GM23338 (cell line): Measurements from ENCODE around the gene FLOT1. TPM values are rescaled to one million over a fixed set of nuclear protein-coding genes. Genes with fewer than 3 reads are reported as not detected.

Source experiments
- ATAC-seq: fragments of 200-7000 bp; cut with Tn5 transposase; 3 replicates; pipeline ENCODE4 v1.9.1; 2020
- DNase-seq: peaks from one replicate; pipeline ENCODE4 v3.0.0-alpha.2; 2015; ENCODE audit warnings: low spot score
- H2AFZ ChIP-seq: fragments of 200-600 bp; sonication (generic); 2 replicates; pipeline ENCODE4 v1.8.0; 2016; ENCODE audit warnings: antibody characterized with exemption, mild to moderate bottlenecking, moderate library complexity
- H3F3A ChIP-seq: fragments of 200-600 bp; sonication (generic); replicated peaks from 2 replicates; pipeline ENCODE4 v1.8.0; 2017; ENCODE audit warnings: antibody characterized with exemption, mixed run types, low read depth
- H3K27ac ChIP-seq: fragments of 200-600 bp; sonication (generic); 2 replicates; pipeline ENCODE4 v1.6.1; 2016; ENCODE audit warnings: low read depth
- H3K27me3 ChIP-seq: fragments of 200-600 bp; sonication (generic); 2 replicates; pipeline ENCODE4 v1.8.0; 2016; ENCODE audit warnings: mild to moderate bottlenecking, mixed run types, moderate library complexity; ENCODE audit not compliant: insufficient read depth
- H3K36me3 ChIP-seq: fragments of 200-600 bp; sonication (generic); 2 replicates; pipeline ENCODE4 v1.8.0; 2016; ENCODE audit warnings: mild to moderate bottlenecking; ENCODE audit not compliant: insufficient read depth
- H3K4me1 ChIP-seq: fragments of 200-600 bp; sonication (generic); 2 replicates; pipeline ENCODE4 v1.8.0; 2016; ENCODE audit warnings: mild to moderate bottlenecking, moderate library complexity; ENCODE audit not compliant: insufficient read depth
- H3K4me2 ChIP-seq: fragments of 200-600 bp; sonication (generic); 2 replicates; pipeline ENCODE4 v1.7.1; 2017; ENCODE audit warnings: mixed run types
- H3K4me3 ChIP-seq: fragments of 200-600 bp; sonication (generic); 2 replicates; pipeline ENCODE4 v1.6.1; 2016; ENCODE audit warnings: mixed run types
- H3K79me2 ChIP-seq: fragments of 200-600 bp; sonication (generic); replicated peaks from 2 replicates; pipeline ENCODE4 v1.8.0; 2017; ENCODE audit warnings: mild to moderate bottlenecking; ENCODE audit not compliant: insufficient read depth
- H3K9me2 ChIP-seq: fragments of 200-600 bp; sonication (generic); 2 replicates; pipeline ENCODE4 v1.8.0; 2017; ENCODE audit not compliant: insufficient read depth
- H4K20me1 ChIP-seq: fragments of 200-600 bp; sonication (generic); replicated peaks from 2 replicates; pipeline ENCODE4 v1.8.0; 2017; ENCODE audit warnings: mild to moderate bottlenecking; ENCODE audit not compliant: insufficient read depth
- H3K27ac Mint-ChIP-seq: 2 replicates; pipeline ENCODE4 v1.8.0; 2020; ENCODE audit warnings: inconsistent platforms, mild to moderate bottlenecking, moderate library complexity, mixed read lengths
- H3K27me3 Mint-ChIP-seq: 3 replicates; pipeline ENCODE4 v1.8.0; 2022; ENCODE audit warnings: low read depth, mild to moderate bottlenecking, moderate library complexity, mixed read lengths, inconsistent platforms; ENCODE audit not compliant: insufficient read depth, poor library complexity
- H3K36me3 Mint-ChIP-seq: 3 replicates; pipeline ENCODE4 v1.8.0; 2021; ENCODE audit warnings: low read depth, mild to moderate bottlenecking, inconsistent platforms, moderate library complexity, mixed read lengths
- H3K4me1 Mint-ChIP-seq: 3 replicates; pipeline ENCODE4 v1.8.0; 2020; ENCODE audit warnings: mild to moderate bottlenecking, inconsistent platforms, mixed read lengths
- H3K4me3 Mint-ChIP-seq: 3 replicates; pipeline ENCODE4 v1.8.0; 2021; ENCODE audit warnings: moderate library complexity, mild to moderate bottlenecking, inconsistent platforms, mixed read lengths
- H3K9me3 Mint-ChIP-seq: 3 replicates; pipeline ENCODE4 v1.8.0; 2020; ENCODE audit warnings: moderate library complexity, mild to moderate bottlenecking, inconsistent platforms, mixed read lengths
- CREB1 ChIP-seq: fragments of 250-450 bp; sonication (Bioruptor Pico); IDR thresholded peaks from 2 replicates; pipeline ENCODE4 v1.5.0; 2020; ENCODE audit warnings: low read depth, mild to moderate bottlenecking, moderate library complexity
- EZH2phosphoT487 ChIP-seq: fragments of 200-600 bp; sonication (generic); IDR thresholded peaks from one replicate; pipeline ENCODE4 v1.8.1; 2018; ENCODE audit warnings: antibody characterized with exemption; ENCODE audit not compliant: unreplicated experiment
- JUNB ChIP-seq: IDR thresholded peaks from one replicate; pipeline ENCODE4 v1.6.1; 2016; ENCODE audit warnings: antibody characterized with exemption; ENCODE audit not compliant: unreplicated experiment
- NANOG ChIP-seq: IDR thresholded peaks from 2 replicates; pipeline ENCODE4 v1.6.1; 2016; ENCODE audit warnings: antibody characterized with exemption, borderline replicate concordance
- POLR2AphosphoS5 ChIP-seq: IDR thresholded peaks from 2 replicates; pipeline ENCODE4 v1.6.1; 2016; ENCODE audit warnings: antibody characterized with exemption, low read depth
- STAT1 ChIP-seq: IDR thresholded peaks from one replicate; pipeline ENCODE4 v1.6.1; 2016; ENCODE audit warnings: antibody characterized with exemption; ENCODE audit not compliant: unreplicated experiment
- ZNF331 ChIP-seq: fragments of 250-450 bp; sonication (Bioruptor Pico); IDR thresholded peaks from 2 replicates; pipeline ENCODE4 v1.5.0; 2020; ENCODE audit warnings: low read depth, mild to moderate bottlenecking, moderate library complexity
- polyA plus RNA-seq: library from polyadenylated mRNA; unstranded; fragments of >200 nt; fragmentation: Nextera tagmentation; extraction: Ambion mirVana; gene quantifications from 2 replicates; pipeline ENCODE4 v1.2.1, GENCODE V29; 2016
- total RNA-seq: library from RNA; depleted of rRNA; stranded (reverse); fragments of >200 nt; shearing (Covaris generic); gene quantifications from 2 replicates; pipeline ENCODE4 v1.2.3, GENCODE V29; 2014
- TF ChIP-seq, protein P1 (sequence below), 2 experiments: fragments of 200-600 bp in 1 of 2; sonication (generic) in 1 of 2; conservative IDR thresholded peaks; 2 replicates each; pipeline versions ENCODE4 v1.5.1 to v1.6.1; 2016 to 2017; ENCODE audit warnings: antibody characterized with exemption in 2 of 2, low read depth in 2 of 2, mild to moderate bottlenecking in 2 of 2, moderate library complexity in 1 of 2
- TF ChIP-seq, protein P2 (sequence below): IDR thresholded peaks from 2 replicates; pipeline ENCODE4 v1.6.1; 2016; ENCODE audit warnings: antibody characterized with exemption
- TF ChIP-seq, protein P3 (sequence below): IDR thresholded peaks from one replicate; pipeline ENCODE4 v1.6.1; 2018; ENCODE audit warnings: antibody characterized with exemption; ENCODE audit not compliant: unreplicated experiment
- TF ChIP-seq, protein P4 (sequence below): fragments of 250-450 bp; sonication (Bioruptor Pico); IDR thresholded peaks from 2 replicates; pipeline ENCODE4 v1.5.0; 2020; ENCODE audit warnings: mild to moderate bottlenecking, moderate library complexity

Gene FLOT1
- total and polyA plus RNA-seq, 2 experiments from 2014 or later, result 72.2 to 94.5 TPM

DNA sequence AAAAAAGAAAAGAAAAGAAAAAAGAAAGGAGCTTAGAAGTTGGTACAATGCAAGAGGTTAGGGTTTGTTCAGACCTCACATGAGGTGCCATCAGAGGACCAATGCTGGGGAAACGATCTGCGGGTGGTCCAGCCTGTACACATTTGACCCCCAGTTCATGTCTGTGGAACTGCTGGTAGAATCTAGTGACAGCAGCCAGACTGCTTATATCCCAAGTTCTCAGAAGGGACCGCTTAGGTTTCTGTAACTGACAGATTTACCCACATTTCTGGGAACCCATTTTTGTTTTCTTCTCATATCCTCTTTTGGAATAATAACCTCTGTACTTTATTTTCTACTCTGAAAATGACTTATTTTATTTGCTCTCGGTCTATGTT is 60.7 kb downstream of the FLOT1 start:
- H3K9me2 ChIP-seq, result no peaks in the 10 kb centered on the region
- Mint-ChIP-seq H3K36me3 (peaks cover 21% of the 10 kb centered on the region), H3K9me3 (no peaks in the 10 kb centered on the region; the same call in 2 of the 3 replicates), H3K27me3 (peaks cover 16% of the 10 kb centered on the region), H3K4me1 (peaks cover 57% of the 10 kb centered on the region), H3K4me3 (peak overlapping the region; percentile 63), H3K27ac (peak overlapping the region; percentile 39)
- 0 out of 2 replicates have a peak, but pooled peaks cover 9% of the 10 kb centered on the region for H3F3A ChIP-seq
- no peak overlapping the region for H2AFZ ChIP-seq
- no peak overlapping the region; the same call in 1 of the 2 replicates for H3K27ac ChIP-seq
- H3K4me1 ChIP-seq, result peaks cover 45% of the 10 kb centered on the region
- TF ChIP-seq, protein P1, sequence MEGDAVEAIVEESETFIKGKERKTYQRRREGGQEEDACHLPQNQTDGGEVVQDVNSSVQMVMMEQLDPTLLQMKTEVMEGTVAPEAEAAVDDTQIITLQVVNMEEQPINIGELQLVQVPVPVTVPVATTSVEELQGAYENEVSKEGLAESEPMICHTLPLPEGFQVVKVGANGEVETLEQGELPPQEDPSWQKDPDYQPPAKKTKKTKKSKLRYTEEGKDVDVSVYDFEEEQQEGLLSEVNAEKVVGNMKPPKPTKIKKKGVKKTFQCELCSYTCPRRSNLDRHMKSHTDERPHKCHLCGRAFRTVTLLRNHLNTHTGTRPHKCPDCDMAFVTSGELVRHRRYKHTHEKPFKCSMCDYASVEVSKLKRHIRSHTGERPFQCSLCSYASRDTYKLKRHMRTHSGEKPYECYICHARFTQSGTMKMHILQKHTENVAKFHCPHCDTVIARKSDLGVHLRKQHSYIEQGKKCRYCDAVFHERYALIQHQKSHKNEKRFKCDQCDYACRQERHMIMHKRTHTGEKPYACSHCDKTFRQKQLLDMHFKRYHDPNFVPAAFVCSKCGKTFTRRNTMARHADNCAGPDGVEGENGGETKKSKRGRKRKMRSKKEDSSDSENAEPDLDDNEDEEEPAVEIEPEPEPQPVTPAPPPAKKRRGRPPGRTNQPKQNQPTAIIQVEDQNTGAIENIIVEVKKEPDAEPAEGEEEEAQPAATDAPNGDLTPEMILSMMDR (conservative IDR thresholded peaks at IDR 0.05; ENCODE audit: low read depth in 2 of 2), result no peak
- no peak for TF ChIP-seq ZNF331 (CRISPR knock-in tag)
- TF ChIP-seq JUNB, result no peak
- no peak for TF ChIP-seq EZH2phosphoT487
- TF ChIP-seq, protein P2, sequence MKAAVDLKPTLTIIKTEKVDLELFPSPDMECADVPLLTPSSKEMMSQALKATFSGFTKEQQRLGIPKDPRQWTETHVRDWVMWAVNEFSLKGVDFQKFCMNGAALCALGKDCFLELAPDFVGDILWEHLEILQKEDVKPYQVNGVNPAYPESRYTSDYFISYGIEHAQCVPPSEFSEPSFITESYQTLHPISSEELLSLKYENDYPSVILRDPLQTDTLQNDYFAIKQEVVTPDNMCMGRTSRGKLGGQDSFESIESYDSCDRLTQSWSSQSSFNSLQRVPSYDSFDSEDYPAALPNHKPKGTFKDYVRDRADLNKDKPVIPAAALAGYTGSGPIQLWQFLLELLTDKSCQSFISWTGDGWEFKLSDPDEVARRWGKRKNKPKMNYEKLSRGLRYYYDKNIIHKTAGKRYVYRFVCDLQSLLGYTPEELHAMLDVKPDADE, result no peak
- TF ChIP-seq, protein P3, sequence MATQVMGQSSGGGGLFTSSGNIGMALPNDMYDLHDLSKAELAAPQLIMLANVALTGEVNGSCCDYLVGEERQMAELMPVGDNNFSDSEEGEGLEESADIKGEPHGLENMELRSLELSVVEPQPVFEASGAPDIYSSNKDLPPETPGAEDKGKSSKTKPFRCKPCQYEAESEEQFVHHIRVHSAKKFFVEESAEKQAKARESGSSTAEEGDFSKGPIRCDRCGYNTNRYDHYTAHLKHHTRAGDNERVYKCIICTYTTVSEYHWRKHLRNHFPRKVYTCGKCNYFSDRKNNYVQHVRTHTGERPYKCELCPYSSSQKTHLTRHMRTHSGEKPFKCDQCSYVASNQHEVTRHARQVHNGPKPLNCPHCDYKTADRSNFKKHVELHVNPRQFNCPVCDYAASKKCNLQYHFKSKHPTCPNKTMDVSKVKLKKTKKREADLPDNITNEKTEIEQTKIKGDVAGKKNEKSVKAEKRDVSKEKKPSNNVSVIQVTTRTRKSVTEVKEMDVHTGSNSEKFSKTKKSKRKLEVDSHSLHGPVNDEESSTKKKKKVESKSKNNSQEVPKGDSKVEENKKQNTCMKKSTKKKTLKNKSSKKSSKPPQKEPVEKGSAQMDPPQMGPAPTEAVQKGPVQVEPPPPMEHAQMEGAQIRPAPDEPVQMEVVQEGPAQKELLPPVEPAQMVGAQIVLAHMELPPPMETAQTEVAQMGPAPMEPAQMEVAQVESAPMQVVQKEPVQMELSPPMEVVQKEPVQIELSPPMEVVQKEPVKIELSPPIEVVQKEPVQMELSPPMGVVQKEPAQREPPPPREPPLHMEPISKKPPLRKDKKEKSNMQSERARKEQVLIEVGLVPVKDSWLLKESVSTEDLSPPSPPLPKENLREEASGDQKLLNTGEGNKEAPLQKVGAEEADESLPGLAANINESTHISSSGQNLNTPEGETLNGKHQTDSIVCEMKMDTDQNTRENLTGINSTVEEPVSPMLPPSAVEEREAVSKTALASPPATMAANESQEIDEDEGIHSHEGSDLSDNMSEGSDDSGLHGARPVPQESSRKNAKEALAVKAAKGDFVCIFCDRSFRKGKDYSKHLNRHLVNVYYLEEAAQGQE, result no peak
- TF ChIP-seq CREB1 (CRISPR knock-in tag), result no peak
- TF ChIP-seq POLR2AphosphoS5, result no peak
- no peak for TF ChIP-seq NANOG
- TF ChIP-seq, protein P4, sequence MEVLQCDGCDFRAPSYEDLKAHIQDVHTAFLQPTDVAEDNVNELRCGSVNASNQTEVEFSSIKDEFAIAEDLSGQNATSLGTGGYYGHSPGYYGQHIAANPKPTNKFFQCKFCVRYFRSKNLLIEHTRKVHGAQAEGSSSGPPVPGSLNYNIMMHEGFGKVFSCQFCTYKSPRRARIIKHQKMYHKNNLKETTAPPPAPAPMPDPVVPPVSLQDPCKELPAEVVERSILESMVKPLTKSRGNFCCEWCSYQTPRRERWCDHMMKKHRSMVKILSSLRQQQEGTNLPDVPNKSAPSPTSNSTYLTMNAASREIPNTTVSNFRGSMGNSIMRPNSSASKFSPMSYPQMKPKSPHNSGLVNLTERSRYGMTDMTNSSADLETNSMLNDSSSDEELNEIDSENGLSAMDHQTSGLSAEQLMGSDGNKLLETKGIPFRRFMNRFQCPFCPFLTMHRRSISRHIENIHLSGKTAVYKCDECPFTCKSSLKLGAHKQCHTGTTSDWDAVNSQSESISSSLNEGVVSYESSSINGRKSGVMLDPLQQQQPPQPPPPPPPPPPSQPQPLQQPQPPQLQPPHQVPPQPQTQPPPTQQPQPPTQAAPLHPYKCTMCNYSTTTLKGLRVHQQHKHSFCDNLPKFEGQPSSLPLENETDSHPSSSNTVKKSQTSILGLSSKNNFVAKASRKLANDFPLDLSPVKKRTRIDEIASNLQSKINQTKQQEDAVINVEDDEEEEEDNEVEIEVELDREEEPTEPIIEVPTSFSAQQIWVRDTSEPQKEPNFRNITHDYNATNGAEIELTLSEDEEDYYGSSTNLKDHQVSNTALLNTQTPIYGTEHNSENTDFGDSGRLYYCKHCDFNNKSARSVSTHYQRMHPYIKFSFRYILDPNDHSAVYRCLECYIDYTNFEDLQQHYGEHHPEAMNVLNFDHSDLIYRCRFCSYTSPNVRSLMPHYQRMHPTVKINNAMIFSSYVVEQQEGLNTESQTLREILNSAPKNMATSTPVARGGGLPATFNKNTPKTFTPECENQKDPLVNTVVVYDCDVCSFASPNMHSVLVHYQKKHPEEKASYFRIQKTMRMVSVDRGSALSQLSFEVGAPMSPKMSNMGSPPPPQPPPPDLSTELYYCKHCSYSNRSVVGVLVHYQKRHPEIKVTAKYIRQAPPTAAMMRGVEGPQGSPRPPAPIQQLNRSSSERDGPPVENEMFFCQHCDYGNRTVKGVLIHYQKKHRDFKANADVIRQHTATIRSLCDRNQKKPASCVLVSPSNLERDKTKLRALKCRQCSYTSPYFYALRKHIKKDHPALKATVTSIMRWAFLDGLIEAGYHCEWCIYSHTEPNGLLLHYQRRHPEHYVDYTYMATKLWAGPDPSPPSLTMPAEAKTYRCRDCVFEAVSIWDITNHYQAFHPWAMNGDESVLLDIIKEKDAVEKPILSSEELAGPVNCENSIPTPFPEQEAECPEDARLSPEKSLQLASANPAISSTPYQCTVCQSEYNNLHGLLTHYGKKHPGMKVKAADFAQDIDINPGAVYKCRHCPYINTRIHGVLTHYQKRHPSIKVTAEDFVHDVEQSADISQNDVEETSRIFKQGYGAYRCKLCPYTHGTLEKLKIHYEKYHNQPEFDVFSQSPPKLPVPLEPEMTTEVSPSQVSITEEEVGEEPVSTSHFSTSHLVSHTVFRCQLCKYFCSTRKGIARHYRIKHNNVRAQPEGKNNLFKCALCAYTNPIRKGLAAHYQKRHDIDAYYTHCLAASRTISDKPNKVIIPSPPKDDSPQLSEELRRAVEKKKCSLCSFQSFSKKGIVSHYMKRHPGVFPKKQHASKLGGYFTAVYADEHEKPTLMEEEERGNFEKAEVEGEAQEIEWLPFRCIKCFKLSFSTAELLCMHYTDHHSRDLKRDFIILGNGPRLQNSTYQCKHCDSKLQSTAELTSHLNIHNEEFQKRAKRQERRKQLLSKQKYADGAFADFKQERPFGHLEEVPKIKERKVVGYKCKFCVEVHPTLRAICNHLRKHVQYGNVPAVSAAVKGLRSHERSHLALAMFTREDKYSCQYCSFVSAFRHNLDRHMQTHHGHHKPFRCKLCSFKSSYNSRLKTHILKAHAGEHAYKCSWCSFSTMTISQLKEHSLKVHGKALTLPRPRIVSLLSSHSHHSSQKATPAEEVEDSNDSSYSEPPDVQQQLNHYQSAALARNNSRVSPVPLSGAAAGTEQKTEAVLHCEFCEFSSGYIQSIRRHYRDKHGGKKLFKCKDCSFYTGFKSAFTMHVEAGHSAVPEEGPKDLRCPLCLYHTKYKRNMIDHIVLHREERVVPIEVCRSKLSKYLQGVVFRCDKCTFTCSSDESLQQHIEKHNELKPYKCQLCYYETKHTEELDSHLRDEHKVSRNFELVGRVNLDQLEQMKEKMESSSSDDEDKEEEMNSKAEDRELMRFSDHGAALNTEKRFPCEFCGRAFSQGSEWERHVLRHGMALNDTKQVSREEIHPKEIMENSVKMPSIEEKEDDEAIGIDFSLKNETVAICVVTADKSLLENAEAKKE (CRISPR knock-in tag), result no peak
- no peak for TF ChIP-seq STAT1
- no peak for DNase-seq
- 0 out of 2 replicates have a peak, but pooled peaks cover 5% of the 10 kb centered on the region for H3K27me3 ChIP-seq
- peak overlapping the region; percentile 76 for H3K4me2 ChIP-seq
- H3K79me2 ChIP-seq, result peaks cover 22% of the 10 kb centered on the region
- ATAC-seq, result no peak
- H3K36me3 ChIP-seq, result no peaks in the 10 kb centered on the region
- no peak overlapping the region for H3K4me3 ChIP-seq
- no peaks in the 10 kb centered on the region; the same call in 1 of the 2 replicates for H4K20me1 ChIP-seq
